ENCODE results near the gene IP6K2.
"Not testable (repeated sequence)": the region's sequence is repeated elsewhere in the genome, so short reads cannot be mapped to it uniquely, and the experiment has no call there.

The IP6K2 gene

DNA sequence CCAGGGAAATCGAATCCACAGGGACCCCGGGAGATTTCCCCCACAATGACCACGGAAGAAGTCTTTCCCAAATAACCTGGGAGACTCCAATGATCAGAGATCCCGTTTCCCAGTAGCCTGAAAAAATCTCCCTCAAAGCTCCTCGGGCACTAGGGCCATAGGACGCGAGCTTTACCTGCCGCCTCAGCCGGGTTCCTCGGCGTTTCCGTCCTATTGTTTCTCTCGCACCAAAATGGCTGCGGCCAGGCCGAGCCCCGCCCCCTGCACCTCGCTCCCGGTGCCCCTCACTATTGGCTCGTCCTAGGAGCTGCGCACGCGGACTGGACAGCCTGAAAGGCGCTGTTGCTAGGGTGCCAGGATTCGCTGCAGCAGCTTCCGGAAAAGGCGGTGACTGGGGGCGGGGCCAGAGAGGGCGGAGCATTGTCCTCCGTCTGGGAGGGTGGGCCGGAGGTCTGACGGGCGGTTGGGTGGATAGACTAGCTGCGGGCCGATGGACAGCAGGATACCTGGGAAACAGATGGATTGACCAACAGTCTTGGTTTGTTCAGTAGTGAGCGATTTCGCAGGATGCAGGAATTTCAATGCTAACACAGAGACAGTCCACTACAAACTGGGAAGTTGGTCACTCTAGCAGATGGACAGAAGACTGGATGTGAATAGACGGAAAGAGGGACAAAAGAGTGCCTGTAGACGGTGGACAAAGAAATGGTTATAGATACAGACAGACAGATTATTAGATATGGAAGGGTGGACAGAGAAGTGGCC is at the start of gene IP6K2:
IP6K2 (minus strand) TSS at position 240 of the 765 bp plus-strand sequence. CDS start 21,930 bp downstream, outside the sequence.
- peak; percentile 99 for DNase-seq (ENCODE audit: low read depth)

GRCh38 chr3:48765376-48765775 is 48.4 kb upstream of the IP6K2 start:
- no peak for DNase-seq (ENCODE audit: low read depth)

- DNase-seq (ENCODE audit: low read depth), result no peak
These were observed 45.8 kb upstream of the IP6K2 start for GRCh38 chr3:48762816-48763215.

GRCh38 chr3:48759991-48760540 is 43.0 kb upstream of the IP6K2 start:
- DNase-seq (ENCODE audit: low read depth), result not testable (repeated sequence)

DNA sequence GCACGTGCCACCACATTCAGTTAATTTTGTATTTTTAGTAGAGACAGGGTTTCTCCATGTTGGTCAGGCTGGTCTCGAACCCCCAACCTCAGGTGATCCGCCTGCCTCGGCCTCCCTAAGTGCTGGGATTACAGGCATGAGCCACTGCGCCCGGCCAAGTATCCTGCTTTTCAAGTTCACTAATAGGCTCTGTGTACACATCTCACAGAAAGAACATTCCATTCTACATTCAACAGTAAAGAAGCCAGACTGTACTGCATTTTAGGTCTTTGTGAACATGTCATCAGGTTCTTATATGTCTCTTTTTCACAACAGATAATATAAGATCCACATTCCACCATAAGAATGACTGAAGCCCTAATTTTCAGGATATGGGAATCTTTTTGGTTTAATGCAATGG is 42.5 kb upstream of the IP6K2 start:
- DNase-seq (ENCODE audit: low read depth), result not testable (repeated sequence)

GRCh38 chr3:48759071-48759470 is 42.0 kb upstream of the IP6K2 start:
- no peak for DNase-seq (ENCODE audit: low read depth)

DNA sequence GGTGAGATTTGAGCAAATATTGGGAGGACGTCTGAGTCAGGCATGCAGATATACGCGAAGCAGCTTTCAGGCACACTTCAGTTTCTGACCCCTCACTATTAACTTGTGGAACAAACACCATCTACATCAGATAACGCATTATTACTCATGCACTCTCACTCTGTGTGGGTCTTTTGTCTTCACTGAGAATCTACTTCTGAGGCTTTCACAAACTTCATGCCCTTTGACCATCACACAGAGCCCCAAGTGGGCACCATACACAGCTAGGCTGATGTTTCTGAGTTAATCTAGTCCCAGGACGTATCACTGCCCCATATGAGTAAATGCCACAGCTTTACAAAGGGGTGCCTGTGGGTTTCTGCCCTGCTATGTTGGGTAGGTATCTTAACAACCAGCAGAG is 39.6 kb upstream of the IP6K2 start:
- no peak for DNase-seq (ENCODE audit: low read depth)

DNA sequence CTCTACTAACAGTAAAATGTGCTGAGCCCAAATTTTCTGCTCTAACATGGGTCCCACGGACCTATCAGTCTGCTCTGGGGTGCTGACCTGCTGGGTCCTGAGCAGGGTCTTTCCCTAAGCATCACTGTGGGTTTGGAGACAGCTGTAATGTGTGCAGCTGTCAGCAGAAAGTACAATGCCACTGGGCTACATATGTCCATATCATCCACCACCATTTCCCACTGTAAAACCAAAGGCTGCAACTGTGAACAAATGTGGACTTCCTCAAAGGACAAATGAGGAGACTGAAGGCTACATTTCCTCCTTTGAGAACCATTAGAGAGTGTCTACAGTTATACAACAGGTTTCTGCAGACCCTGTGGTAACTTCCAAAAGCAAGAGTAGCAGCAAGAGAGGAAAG is 33.8 kb upstream of the IP6K2 start:
- DNase-seq (ENCODE audit: low read depth), result no peak

- DNase-seq (ENCODE audit: low read depth), result no peak
These were observed 31.7 kb upstream of the IP6K2 start for GRCh38 chr3:48748754-48749153.

DNA sequence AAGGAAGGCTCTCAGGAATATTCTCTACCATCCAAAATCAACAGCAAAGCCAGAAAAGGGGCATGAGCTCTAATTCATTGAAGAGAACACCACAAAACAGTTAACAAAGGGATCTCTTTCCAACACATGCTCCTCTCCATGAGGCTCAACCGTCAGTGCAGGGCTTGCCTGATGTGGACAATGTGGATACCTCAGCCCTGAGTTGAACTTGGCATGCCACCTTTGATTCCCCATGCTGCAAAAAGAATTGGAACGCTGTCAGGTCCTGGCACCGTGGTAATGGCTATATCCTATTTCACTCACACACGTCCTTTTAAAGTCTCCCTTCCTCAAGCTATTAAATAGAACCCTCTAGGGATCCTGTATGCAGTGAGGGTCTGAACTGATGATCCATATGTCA is 30.7 kb upstream of the IP6K2 start:
- DNase-seq (ENCODE audit: low read depth), result no peak

DNA sequence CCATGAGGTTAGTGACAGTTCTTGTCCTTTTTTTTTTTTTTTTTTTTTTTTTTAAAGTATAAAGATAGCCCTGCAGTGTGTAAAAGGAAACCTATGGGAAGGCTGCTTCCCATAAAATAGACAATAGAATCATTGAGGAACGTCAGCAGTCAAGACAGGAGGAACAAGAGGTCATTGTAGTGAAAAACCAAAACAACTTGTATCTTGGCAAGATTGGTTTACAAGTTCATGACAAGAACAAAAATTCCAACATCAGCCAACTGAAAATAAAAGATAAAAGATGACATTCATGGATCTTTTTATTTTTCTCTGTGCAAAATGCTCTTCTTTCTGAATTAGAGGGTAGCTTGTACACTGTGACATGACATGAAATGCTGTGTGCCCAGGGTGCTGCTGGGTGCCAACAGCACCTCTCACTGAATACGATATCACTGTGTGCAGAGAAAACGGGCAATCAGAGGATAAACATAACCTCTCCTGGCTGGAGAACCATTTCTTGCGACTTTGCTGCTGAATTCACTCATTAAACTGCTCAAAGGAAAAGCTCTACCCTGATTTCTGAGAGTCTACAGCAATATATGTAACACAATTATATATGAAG is 30.1 kb upstream of the IP6K2 start:
- no peak for DNase-seq (ENCODE audit: low read depth)

DNA sequence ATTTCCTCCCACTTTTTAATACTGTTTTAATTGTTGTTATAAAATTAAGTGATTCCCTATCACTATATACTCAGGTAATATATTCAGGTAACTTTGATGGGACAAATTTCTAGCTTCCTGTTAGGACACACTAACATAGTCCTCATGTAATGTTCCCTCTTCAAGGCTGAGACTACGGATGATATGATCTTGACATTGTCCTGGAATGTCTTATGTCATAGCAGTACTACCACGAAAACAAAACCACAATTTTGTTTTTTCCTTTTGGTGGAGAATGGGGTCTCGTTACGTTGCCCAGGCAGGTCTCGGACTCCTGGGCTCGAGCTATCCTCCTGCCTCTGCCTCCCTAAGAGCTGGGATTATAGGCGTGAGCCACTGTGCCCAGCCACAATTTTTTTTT is 26.8 kb upstream of the IP6K2 start:
- no peak for DNase-seq (ENCODE audit: low read depth)

DNA sequence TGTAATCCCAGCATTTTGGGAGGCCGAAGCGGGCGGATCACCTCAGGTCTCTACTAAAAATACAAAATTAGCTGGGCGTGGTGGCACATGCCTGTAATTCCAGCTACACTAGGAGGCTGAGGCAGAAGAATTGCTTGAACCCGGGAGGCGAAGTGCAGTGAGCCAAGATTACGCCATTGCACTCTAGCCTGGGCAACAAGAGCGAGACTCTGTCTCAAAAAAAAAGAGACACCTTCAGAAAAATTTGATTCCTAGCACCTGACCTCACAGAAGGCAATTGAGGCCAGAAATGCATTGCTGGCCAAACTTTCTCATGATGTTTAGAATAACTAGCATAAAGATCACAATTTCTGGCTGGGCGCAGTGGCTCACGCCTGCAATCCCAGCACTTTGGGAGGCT is 24.2 kb upstream of the IP6K2 start:
- DNase-seq (ENCODE audit: low read depth), result not testable (repeated sequence)

- peak; percentile 41 for DNase-seq (ENCODE audit: low read depth)
These were observed 23.2 kb upstream of the IP6K2 start for GRCh38 chr3:48739955-48740823.

- no peak for DNase-seq (ENCODE audit: low read depth)
These were observed 22.6 kb upstream of the IP6K2 start for GRCh38 chr3:48739617-48739954.

GRCh38 chr3:48738926-48739616 is 22.1 kb upstream of the IP6K2 start:
- no peak for DNase-seq (ENCODE audit: low read depth)

DNA sequence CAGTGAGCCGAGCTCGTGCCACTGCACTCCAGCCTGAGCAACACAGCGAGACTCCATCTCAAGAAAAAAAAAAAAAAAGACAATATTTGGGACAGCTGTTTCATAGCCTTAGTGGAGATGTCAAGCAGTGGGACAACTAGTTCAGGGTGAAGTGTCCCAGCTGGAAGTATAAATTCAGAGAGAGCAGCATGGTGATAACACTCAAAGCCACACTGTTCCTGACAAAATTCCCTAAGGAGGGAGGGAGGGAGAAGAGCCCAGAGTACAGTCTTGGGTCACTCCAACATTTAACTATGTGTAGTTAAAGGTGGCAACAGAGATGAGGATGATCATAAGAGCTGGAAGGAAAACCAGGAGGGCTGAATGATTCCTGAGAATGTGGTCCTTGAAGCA is 21.1 kb upstream of the IP6K2 start:
- no peak for DNase-seq (ENCODE audit: low read depth)

- not testable (repeated sequence) for DNase-seq (ENCODE audit: low read depth)
These were observed 18.2 kb upstream of the IP6K2 start for GRCh38 chr3:48735075-48735767.

- not testable (repeated sequence) for DNase-seq (ENCODE audit: low read depth)
These were observed 17.5 kb upstream of the IP6K2 start for GRCh38 chr3:48734541-48734940.

DNA sequence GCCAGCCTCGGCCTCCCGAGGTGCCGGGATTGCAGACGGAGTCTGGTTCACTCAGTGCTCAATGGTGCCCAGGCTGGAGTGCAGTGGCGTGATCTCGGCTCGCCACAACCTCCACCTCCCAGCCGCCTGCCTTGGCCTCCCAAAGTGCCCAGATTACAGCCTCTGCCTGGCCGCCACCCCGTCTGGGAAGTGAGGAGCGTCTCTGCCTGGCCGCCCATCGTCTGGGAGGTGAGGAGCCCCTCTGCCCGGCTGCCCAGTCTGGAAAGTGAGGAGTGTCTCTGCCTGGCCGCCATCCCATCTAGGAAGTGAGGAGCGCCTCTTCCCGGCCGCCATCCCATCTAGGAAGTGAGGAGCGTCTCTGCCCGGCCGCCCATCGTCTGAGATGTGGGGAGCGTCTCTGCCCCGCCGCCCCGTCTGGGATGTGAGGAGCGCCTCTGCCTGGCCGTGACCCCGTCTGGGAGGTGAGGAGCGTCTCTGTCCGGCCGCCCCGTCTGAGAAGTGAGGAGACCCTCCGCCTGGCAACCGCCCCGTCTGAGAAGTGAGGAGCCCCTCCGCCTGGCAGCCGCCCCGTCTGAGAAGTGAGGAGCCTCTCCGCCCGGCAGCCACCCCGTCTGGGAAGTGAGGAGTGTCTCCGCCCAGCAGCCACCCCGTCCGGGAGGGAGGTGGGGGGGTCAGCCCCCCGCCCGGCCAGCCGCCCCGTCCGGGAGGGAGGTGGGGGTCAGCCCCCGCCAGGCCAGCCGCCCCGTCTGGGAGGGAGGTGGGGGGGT is 16.9 kb upstream of the IP6K2 start:
- DNase-seq (ENCODE audit: low read depth), result not testable (repeated sequence)

GRCh38 chr3:48727511-48727910 is 10.5 kb upstream of the IP6K2 start:
- DNase-seq (ENCODE audit: low read depth), result no peak
